HFFc6 (cell line): ENCODE results near the gene UVRAG. TPM values are rescaled to one million over a fixed set of nuclear protein-coding genes. Genes with fewer than 3 reads are reported as not detected.

ENCODE experiments used
- DNase-seq: peaks from one replicate; pipeline ENCODE4 v3.0.0-alpha.2; 2018
- H3K27ac Mint-ChIP-seq: 2 replicates; pipeline ENCODE4 v1.8.0; 2020; ENCODE audit warnings: mild to moderate bottlenecking, mixed read lengths
- H3K27me3 Mint-ChIP-seq: 2 replicates; pipeline ENCODE4 v1.8.0; 2021; ENCODE audit warnings: mild to moderate bottlenecking, moderate library complexity, mixed read lengths; ENCODE audit not compliant: insufficient read depth
- H3K36me3 Mint-ChIP-seq: 2 replicates; pipeline ENCODE4 v1.8.0; 2021; ENCODE audit warnings: low read depth, mixed read lengths
- H3K4me1 Mint-ChIP-seq: 2 replicates; pipeline ENCODE4 v1.8.0; 2020; ENCODE audit warnings: low read depth, mixed read lengths
- H3K4me3 Mint-ChIP-seq: 2 replicates; pipeline ENCODE4 v1.8.0; 2020; ENCODE audit warnings: mild to moderate bottlenecking, moderate library complexity, mixed read lengths
- H3K9me3 Mint-ChIP-seq: 2 replicates; pipeline ENCODE4 v1.8.0; 2020; ENCODE audit warnings: mild to moderate bottlenecking, mixed read lengths
- total RNA-seq, 6 experiments: library from RNA; stranded (reverse); fragmentation: NEBNext Ultra II Directional; extraction: Animal tissue kit (Norgen Biotek cat#: 25700); gene quantifications; 2 replicates in 1 of 6; 3 replicates in 5 of 6; pipeline ENCODE4 v1.2.3, GENCODE V29; 2021
- TF ChIP-seq, protein P1 (sequence below): fragments of 200-600 bp; sonication (generic); IDR thresholded peaks from 2 replicates; pipeline ENCODE4 v1.5.0; 2021; ENCODE audit warnings: antibody characterized with exemption, mild to moderate bottlenecking

Gene UVRAG
- total RNA-seq, 6 experiments from 2014 or later: 9.4 to 12.9 (median 10.7) TPM

DNA sequence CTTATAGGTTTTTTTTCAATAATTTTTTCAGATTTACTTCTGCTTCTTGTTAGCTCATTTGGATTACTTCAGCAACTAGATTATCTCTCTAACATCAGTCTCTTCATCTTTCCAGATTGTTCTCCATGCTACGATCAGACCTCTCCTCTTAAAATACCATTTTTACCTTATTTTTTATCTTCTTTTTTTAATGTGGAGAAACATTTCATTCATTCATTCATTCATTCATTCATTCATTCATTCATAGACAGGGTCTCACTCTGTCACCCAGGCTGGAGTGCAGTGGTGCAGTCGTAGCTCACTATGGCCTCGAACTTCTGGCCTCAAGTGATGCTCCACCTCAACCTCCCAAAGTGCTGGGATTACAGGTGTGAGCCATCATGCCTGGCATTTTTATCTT, 189.4 kb downstream of the UVRAG start:
- no peak for DNase-seq
- TF ChIP-seq, protein P1, sequence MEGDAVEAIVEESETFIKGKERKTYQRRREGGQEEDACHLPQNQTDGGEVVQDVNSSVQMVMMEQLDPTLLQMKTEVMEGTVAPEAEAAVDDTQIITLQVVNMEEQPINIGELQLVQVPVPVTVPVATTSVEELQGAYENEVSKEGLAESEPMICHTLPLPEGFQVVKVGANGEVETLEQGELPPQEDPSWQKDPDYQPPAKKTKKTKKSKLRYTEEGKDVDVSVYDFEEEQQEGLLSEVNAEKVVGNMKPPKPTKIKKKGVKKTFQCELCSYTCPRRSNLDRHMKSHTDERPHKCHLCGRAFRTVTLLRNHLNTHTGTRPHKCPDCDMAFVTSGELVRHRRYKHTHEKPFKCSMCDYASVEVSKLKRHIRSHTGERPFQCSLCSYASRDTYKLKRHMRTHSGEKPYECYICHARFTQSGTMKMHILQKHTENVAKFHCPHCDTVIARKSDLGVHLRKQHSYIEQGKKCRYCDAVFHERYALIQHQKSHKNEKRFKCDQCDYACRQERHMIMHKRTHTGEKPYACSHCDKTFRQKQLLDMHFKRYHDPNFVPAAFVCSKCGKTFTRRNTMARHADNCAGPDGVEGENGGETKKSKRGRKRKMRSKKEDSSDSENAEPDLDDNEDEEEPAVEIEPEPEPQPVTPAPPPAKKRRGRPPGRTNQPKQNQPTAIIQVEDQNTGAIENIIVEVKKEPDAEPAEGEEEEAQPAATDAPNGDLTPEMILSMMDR: no peak
- Mint-ChIP-seq H3K4me1 (peaks cover 45% of the 10 kb centered on the region), H3K27ac (no peak overlapping the region), H3K27me3 (no peaks in the 10 kb centered on the region), H3K36me3 (peaks cover 43% of the 10 kb centered on the region), H3K4me3 (no peak overlapping the region), H3K9me3 (peaks cover 7% of the 10 kb centered on the region)

DNA sequence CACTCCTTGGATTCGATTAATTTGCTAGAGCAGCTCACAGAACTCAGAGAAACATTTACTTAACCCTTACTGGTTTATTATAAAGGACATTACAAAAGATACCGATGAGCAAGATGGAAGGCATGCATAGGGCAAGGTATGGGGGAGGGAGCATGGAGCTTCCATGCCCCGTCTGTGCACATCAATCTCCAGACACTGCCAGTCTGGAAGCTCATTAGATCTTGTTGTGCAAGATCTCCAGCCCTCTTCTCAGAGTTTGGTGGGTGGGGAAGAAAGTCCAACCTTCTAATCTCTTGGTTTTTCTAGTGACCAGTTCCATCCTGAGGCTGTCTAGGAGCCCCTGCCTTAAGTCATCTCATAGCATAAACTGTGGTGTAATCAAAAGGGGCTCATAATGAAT, 190.7 kb downstream of the UVRAG start:
- H3K27me3 Mint-ChIP-seq: no peaks in the 10 kb centered on the region
- TF ChIP-seq, protein P1: no peak
- peaks cover 56% of the 10 kb centered on the region for H3K4me1 Mint-ChIP-seq

GRCh38 chr11:76007166-76007565, 192.2 kb downstream of the UVRAG start:
- Mint-ChIP-seq H3K9me3 (no peaks in the 10 kb centered on the region), H3K27me3 (no peaks in the 10 kb centered on the region), H3K4me3 (peak overlapping the region; percentile 74; the same call in 1 of the 2 replicates), H3K27ac (peak overlapping the region; percentile 80), H3K4me1 (peaks cover 56% of the 10 kb centered on the region), H3K36me3 (peaks cover 44% of the 10 kb centered on the region)
- DNase-seq: no peak
- TF ChIP-seq, protein P1: no peak

More for the DNA sequence above, 190.7 kb downstream of the UVRAG start:
- peaks cover 7% of the 10 kb centered on the region for H3K9me3 Mint-ChIP-seq
- peaks cover 51% of the 10 kb centered on the region for H3K36me3 Mint-ChIP-seq
- peak overlapping the region; percentile 49 for H3K4me3 Mint-ChIP-seq
- DNase-seq: no peak
- H3K27ac Mint-ChIP-seq: no peak overlapping the region

DNA sequence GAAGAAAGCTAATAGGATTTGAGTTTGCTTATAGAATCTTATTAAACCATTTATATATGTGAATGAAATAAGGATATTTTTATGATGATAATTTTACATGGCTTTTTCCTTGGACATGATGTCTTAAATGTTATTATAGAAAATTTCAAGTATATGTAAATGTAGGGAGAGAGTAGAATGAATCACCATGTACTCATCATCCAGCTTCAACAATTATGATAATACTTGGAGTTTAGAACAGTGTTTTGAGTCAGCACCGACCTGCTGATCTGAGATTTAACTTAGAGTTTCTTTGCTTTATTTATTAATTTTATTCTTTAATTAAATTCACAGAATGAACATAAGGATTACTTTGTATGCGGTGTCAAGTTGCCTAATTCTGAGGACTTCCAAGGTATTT, 193.5 kb downstream of the UVRAG start:
- Mint-ChIP-seq H3K9me3 (no peaks in the 10 kb centered on the region), H3K27me3 (no peaks in the 10 kb centered on the region), H3K4me1 (peaks cover 62% of the 10 kb centered on the region), H3K36me3 (peaks cover 40% of the 10 kb centered on the region), H3K4me3 (peak overlapping the region; percentile 74; the same call in 1 of the 2 replicates), H3K27ac (peak overlapping the region; percentile 80; the same call in 1 of the 2 replicates)
- TF ChIP-seq, protein P1: no peak
- DNase-seq: peak; percentile 61

DNA sequence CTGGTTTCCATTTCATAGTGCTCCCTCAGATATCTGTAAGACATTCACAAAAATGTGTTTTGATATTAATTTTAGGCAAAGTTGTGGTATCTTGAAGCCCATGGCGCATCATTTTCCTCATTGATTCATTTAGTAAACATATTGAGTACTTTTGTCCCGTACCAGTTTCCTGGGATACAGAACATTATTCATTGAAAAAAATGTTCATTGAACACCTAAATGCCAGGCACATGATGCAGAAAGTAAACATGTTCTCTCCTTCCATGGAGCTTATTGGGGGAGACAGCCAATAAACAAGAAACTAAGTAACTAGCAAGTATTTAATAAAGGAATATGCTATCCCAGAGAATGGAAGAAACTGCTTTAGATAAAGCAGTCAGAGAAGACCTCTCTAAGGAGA, 195.0 kb downstream of the UVRAG start:
- TF ChIP-seq, protein P1: no peak
- DNase-seq: no peak
- peaks cover 56% of the 10 kb centered on the region for H3K4me1 Mint-ChIP-seq
- no peak overlapping the region for H3K27ac Mint-ChIP-seq
- no peaks in the 10 kb centered on the region for H3K9me3 Mint-ChIP-seq
- no peaks in the 10 kb centered on the region for H3K27me3 Mint-ChIP-seq
- H3K36me3 Mint-ChIP-seq: peaks cover 28% of the 10 kb centered on the region
- no peak overlapping the region for H3K4me3 Mint-ChIP-seq

DNA sequence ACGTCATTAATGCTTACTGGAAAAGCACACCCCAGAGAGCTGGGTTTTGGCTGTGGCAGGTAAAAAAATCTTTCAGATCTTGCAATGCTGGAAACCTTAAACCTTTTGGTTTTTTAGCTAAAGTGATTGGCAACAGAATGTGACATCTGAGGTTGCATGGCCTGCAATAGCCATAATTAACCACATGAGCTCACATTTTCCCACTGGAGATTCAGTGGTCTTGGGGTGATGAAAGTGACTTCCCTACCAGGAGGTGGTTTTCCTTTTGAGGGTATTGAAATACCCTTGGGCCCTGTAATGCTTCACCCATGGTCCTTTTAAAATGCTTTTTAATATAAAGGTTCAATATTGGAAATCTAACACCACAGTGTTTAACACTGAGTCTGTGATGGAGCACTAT, 198.5 kb downstream of the UVRAG start:
- peaks cover 30% of the 10 kb centered on the region for H3K4me1 Mint-ChIP-seq
- no peak overlapping the region for H3K27ac Mint-ChIP-seq
- H3K27me3 Mint-ChIP-seq: no peaks in the 10 kb centered on the region
- TF ChIP-seq, protein P1: no peak
- peaks cover 36% of the 10 kb centered on the region for H3K36me3 Mint-ChIP-seq
- no peak for DNase-seq
- no peak overlapping the region for H3K4me3 Mint-ChIP-seq
- H3K9me3 Mint-ChIP-seq: no peaks in the 10 kb centered on the region
